Mesangial cell (primary cell): ENCODE measurements around the gene PANK4. TPM values are rescaled to one million over a fixed set of nuclear protein-coding genes. Genes with fewer than 3 reads are reported as not detected.

Source experiments
- total RNA-seq: library from RNA; depleted of rRNA; stranded (reverse); fragments of >200 nt; gene quantifications from 2 replicates; pipeline ENCODE4 v1.2.3, GENCODE V29; 2015

Gene PANK4
- total RNA-seq = 18.8 and 30.0 TPM in 2 replicates

DNA sequence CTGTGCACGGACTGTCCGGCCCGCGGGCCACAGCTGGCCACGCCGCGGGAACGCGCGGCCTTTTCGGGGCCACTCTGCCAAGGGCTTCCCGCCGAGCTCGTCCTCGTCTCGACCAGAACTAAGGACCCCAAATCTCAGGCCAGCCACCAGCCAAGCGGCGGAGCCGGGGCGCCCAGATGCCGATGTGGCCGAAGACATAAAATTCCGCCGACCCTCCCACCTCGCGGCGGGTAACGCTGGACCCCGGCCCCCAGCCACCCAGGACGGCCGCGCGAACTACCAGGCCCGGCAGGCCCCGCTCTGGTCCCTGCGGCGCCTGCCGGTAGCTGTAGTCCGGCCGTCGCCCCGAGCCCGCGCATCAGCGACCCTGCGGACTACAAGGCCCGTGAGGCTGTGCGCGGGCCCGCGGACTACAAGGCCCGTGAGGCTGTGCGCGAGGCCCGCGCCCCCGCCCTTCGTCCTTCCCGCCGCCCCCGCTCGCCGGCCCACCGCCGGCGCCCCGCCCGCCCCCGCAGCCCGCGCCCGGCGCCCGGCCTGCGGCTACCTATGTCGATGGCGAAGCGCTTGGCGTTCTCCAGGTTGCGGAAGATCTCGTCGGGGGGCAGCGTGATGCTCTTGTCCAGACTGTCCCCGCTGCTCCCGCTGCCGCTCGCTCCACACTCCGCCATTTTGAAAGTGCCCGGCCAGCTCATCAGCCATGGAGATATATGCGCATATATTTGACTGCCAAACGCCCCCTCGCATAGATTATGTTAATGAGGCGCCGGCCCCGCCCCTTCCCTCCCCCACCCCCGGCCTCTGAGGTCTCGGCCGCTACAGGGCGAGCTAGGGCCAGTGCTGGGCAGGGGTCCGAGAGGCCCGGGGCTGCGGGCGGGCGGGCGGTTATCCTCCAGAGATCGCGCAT is at the start of gene PANK4:
TSS of gene PANK4 (minus strand) at position 677 of the 904 bp plus-strand sequence. CDS start at position 668, 9 bp downstream.

DNA sequence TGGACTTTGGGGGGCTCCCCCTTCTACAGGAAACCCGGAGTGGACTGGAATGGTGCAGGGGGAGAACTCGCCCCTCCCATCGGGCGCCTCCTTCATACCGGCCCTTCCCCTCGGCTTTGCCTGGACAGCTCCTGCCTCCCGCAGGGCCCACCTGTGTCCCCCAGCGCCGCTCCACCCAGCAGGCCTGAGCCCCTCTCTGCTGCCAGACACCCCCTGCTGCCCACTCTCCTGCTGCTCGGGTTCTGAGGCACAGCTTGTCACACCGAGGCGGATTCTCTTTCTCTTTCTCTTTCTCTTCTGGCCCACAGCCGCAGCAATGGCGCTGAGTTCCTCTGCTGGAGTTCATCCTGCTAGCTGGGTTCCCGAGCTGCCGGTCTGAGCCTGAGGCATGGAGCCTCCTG is 29.9 kb upstream of the PANK4 start, which contains the start of gene TNFRSF14:
TSS of gene TNFRSF14 (plus strand) at position 95 of the 401 bp plus-strand sequence. CDS start at position 389, 294 bp downstream.

DNA sequence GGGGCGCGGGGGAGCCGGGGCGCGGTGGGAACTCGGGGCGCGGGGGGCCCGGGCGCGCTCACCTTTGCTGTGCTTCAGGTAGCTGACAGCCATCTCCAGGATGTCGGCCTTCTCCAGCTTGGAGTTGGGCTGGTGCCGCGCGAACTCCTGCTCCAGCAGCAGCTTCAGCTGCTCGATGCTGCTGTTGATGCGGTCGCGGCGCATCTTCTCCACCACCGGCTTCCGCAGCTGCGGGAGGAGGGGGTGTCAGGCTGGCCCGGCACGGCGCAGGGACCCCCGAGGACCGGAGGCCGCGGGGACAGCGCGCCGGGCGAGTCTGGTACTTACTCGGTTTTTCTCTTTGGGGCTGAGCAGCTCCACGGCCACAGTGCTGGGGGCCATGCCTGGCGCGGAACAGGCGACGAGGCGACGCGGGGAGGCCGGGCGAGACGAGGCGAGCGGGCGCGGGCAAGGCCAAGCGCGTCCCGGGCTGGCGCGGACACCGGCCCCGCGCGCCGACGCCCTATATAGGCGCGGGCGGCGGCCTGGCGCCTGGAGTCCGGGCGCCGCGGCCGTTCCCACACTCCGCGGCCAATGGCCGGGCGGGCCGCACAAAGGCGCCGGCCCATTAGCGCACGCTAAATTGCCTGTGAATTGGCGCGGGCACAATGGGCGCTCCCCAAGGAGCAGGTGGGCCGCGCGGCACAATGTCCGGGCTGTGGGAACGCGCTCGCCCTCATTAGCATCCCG is 3.6 kb upstream of the PANK4 start, which contains the start of gene HES5:
TSS of gene HES5 (minus strand) at position 480 of the 729 bp plus-strand sequence. CDS start at position 381, 99 bp downstream.

DNA sequence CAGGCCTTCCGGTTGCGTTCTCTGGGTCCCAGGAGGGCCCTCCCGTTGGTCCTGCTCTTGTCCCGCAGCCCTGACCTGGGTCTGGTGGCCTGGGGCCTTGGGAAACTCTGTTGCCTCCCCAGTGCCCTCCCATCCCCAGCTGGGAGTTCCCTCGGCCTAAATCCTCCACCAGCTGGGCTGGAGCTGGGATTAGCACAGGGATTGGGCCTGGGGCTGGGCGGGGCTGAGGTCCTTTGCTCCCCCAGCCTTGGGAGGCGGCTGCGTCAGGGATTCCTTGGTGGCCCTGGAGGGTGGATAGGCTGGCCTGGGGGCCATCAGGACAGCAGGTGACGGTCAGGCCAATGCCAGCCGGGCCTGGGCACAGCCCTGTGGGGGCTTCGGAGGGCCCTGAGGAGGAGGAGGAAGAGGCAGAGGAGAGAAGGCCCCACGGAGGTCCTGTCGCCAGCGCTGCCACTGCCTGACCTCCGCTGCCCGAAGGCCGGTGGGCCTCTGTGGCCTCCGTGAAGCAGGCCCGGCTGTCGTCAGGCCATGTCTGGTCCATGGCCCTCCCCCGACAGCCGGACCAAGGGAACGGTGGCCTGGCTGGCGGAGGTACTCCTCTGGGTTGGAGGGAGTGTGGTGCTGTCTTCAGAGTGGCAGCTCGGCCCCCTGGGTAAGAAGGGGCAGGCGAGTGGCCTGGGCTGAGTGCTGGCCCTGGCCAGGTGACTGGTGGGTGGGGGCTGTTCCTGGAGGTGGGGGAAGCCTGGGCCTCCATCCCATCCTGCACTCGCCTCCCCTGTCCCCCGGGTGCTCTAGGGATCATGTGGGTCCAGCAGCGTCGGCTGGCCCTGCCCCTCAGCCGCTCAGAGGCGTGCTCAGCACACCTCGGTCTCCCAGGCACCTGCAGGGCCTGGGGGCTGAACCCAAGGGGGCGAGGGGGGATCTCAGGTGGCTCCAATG is 50.1 kb downstream of the PANK4 start, which contains the start of gene PLCH2:
TSS of gene PLCH2 (plus strand) at position 229 of the 939 bp plus-strand sequence. CDS start at position 529, 300 bp downstream.

Other genes starting within 250 kb of the PANK4 start
- 2.8 and 8.6 TPM in 2 replicates for gene MORN1, start 135.0 kb downstream of the PANK4 start, total RNA-seq
- gene RER1, start 134.8 kb downstream of the PANK4 start, total RNA-seq = 56.7 and 64.4 TPM in 2 replicates
- 45.3 and 46.5 TPM in 2 replicates for gene PEX10, start 114.0 kb downstream of the PANK4 start, total RNA-seq
- 0.38 TPM in 1 of 2 replicates, not detected in the other for gene PLCH2, start 50.3 kb downstream of the PANK4 start, total RNA-seq
- gene HES5, start 3.7 kb upstream of the PANK4 start, total RNA-seq = not detected in 2 replicates
- gene TNFRSF14, start 29.8 kb upstream of the PANK4 start, total RNA-seq = 5.9 and 8.1 TPM in 2 replicates
- gene PRXL2B, start 60.2 kb upstream of the PANK4 start, total RNA-seq = 27.8 and 35.7 TPM in 2 replicates
- gene MMEL1, start 106.4 kb upstream of the PANK4 start, total RNA-seq = 0.38 TPM in 1 of 2 replicates, not detected in the other